GM23338 (cell line): Measurements from ENCODE around the gene SLC4A5.

Experiments
- EZH2 ChIP-seq: fragments of 200-600 bp; sonication (generic); IDR thresholded peaks from one replicate; pipeline ENCODE4 v1.8.0; 2017; ENCODE audit warnings: antibody characterized with exemption, mild to moderate bottlenecking, low read depth; ENCODE audit not compliant: unreplicated experiment
- EZH2phosphoT487 ChIP-seq: fragments of 200-600 bp; sonication (generic); IDR thresholded peaks from one replicate; pipeline ENCODE4 v1.8.1; 2018; ENCODE audit warnings: antibody characterized with exemption; ENCODE audit not compliant: unreplicated experiment
- JUNB ChIP-seq: IDR thresholded peaks from one replicate; pipeline ENCODE4 v1.6.1; 2016; ENCODE audit warnings: antibody characterized with exemption; ENCODE audit not compliant: unreplicated experiment
- POLR2AphosphoS5 ChIP-seq: IDR thresholded peaks from 2 replicates; pipeline ENCODE4 v1.6.1; 2016; ENCODE audit warnings: antibody characterized with exemption, low read depth
- STAT1 ChIP-seq: IDR thresholded peaks from one replicate; pipeline ENCODE4 v1.6.1; 2016; ENCODE audit warnings: antibody characterized with exemption; ENCODE audit not compliant: unreplicated experiment
- TF ChIP-seq, protein P1 (sequence below), 2 experiments: fragments of 200-600 bp in 1 of 2; sonication (generic) in 1 of 2; conservative IDR thresholded peaks; 2 replicates each; pipeline versions ENCODE4 v1.5.1 to v1.6.1; 2016 to 2017; ENCODE audit warnings: antibody characterized with exemption in 2 of 2, low read depth in 2 of 2, mild to moderate bottlenecking in 2 of 2, moderate library complexity in 1 of 2
- TF ChIP-seq, protein P2 (sequence below): IDR thresholded peaks from one replicate; pipeline ENCODE4 v1.6.1; 2018; ENCODE audit warnings: antibody characterized with exemption; ENCODE audit not compliant: unreplicated experiment

DNA sequence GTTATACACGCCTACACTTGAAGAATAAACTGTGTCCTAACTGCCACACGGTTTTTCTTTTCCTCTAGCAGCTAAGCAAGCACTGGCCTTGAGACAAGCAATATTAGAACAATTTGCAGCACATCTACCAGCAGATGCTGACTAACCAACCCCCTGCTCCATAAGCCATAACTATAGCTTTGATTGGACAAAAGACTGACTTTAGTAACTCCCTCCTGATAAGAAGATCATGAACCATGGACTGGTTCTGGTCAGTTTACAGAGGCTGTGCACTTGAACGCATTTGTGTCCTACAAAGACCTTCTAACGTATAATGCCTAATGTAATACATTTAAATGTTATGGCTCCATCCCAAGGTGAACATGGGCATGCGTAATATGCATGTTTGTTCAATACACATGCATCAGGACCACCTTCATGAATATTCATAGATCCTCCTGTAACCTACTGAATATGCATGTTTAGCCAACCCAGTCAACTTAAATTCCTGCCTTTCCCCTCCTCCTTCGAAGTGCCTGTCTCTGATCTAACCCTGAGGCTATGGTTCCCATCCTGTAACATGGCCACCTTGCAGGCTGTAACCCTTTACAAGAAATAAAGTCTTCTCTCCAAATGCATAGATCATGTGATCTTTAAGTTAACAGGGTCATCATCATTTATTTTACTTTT is 26.5 kb downstream of the SLC4A5 start:
- TF ChIP-seq POLR2AphosphoS5: no peak
- TF ChIP-seq, protein P1, sequence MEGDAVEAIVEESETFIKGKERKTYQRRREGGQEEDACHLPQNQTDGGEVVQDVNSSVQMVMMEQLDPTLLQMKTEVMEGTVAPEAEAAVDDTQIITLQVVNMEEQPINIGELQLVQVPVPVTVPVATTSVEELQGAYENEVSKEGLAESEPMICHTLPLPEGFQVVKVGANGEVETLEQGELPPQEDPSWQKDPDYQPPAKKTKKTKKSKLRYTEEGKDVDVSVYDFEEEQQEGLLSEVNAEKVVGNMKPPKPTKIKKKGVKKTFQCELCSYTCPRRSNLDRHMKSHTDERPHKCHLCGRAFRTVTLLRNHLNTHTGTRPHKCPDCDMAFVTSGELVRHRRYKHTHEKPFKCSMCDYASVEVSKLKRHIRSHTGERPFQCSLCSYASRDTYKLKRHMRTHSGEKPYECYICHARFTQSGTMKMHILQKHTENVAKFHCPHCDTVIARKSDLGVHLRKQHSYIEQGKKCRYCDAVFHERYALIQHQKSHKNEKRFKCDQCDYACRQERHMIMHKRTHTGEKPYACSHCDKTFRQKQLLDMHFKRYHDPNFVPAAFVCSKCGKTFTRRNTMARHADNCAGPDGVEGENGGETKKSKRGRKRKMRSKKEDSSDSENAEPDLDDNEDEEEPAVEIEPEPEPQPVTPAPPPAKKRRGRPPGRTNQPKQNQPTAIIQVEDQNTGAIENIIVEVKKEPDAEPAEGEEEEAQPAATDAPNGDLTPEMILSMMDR (conservative IDR thresholded peaks at IDR 0.05; ENCODE audit: low read depth in 2 of 2): no peak
- TF ChIP-seq, protein P2, sequence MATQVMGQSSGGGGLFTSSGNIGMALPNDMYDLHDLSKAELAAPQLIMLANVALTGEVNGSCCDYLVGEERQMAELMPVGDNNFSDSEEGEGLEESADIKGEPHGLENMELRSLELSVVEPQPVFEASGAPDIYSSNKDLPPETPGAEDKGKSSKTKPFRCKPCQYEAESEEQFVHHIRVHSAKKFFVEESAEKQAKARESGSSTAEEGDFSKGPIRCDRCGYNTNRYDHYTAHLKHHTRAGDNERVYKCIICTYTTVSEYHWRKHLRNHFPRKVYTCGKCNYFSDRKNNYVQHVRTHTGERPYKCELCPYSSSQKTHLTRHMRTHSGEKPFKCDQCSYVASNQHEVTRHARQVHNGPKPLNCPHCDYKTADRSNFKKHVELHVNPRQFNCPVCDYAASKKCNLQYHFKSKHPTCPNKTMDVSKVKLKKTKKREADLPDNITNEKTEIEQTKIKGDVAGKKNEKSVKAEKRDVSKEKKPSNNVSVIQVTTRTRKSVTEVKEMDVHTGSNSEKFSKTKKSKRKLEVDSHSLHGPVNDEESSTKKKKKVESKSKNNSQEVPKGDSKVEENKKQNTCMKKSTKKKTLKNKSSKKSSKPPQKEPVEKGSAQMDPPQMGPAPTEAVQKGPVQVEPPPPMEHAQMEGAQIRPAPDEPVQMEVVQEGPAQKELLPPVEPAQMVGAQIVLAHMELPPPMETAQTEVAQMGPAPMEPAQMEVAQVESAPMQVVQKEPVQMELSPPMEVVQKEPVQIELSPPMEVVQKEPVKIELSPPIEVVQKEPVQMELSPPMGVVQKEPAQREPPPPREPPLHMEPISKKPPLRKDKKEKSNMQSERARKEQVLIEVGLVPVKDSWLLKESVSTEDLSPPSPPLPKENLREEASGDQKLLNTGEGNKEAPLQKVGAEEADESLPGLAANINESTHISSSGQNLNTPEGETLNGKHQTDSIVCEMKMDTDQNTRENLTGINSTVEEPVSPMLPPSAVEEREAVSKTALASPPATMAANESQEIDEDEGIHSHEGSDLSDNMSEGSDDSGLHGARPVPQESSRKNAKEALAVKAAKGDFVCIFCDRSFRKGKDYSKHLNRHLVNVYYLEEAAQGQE: no peak
- TF ChIP-seq STAT1: no peak
- no peak for TF ChIP-seq EZH2
- no peak for TF ChIP-seq EZH2phosphoT487
- TF ChIP-seq JUNB: no peak
